SU-DHL-6 (cell line): ENCODE measurements around the gene CHST4.

ENCODE experiments used
- EZH2phosphoT487 ChIP-seq: fragments of 200-600 bp; sonication (generic), shearing (Covaris generic); conservative IDR thresholded peaks from 2 replicates; pipeline ENCODE4 v1.6.1; 2018; ENCODE audit warnings: mild to moderate bottlenecking, antibody characterized with exemption, low read length, moderate library complexity, mixed read lengths
- TF ChIP-seq, protein P1 (sequence below): fragments of 200-600 bp; sonication (generic); IDR thresholded peaks from one replicate; pipeline ENCODE4 v1.5.1; 2017; ENCODE audit warnings: antibody characterized with exemption, mild to moderate bottlenecking, low read length, moderate library complexity; ENCODE audit not compliant: insufficient read depth, poor library complexity, severe bottlenecking

DNA sequence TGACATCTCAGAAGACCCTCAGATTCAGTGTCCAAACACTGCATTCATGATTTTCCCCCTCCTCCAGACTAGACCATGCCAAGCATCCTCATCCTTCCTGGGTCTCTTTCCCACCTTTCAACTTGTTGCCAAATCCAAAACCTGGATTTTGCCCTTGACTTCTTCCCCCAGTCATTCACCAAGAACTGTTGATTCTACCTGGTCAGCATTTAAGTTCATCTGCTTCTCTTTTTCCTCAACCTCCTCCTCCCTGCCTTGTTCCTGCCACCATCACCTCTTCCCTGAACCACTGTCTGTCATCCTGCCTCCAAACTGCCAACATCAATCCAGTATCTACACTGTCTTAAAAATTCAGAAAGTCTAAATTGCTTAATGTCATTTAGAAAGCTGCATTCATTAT is 20.9 kb downstream of the CHST4 start:
- TF ChIP-seq, protein P1, sequence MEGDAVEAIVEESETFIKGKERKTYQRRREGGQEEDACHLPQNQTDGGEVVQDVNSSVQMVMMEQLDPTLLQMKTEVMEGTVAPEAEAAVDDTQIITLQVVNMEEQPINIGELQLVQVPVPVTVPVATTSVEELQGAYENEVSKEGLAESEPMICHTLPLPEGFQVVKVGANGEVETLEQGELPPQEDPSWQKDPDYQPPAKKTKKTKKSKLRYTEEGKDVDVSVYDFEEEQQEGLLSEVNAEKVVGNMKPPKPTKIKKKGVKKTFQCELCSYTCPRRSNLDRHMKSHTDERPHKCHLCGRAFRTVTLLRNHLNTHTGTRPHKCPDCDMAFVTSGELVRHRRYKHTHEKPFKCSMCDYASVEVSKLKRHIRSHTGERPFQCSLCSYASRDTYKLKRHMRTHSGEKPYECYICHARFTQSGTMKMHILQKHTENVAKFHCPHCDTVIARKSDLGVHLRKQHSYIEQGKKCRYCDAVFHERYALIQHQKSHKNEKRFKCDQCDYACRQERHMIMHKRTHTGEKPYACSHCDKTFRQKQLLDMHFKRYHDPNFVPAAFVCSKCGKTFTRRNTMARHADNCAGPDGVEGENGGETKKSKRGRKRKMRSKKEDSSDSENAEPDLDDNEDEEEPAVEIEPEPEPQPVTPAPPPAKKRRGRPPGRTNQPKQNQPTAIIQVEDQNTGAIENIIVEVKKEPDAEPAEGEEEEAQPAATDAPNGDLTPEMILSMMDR, result no peak
- TF ChIP-seq EZH2phosphoT487, result no peak
